ENCODE measurements around the gene CDKN2B-AS1. TPM values are rescaled to one million over a fixed set of nuclear protein-coding genes. Genes with fewer than 3 reads are reported as not detected.

The CDKN2B-AS1 gene
- total RNA-seq, 4 donors from 2014 or later = 0.72 to 0.93 TPM; not detected in 2

DNA sequence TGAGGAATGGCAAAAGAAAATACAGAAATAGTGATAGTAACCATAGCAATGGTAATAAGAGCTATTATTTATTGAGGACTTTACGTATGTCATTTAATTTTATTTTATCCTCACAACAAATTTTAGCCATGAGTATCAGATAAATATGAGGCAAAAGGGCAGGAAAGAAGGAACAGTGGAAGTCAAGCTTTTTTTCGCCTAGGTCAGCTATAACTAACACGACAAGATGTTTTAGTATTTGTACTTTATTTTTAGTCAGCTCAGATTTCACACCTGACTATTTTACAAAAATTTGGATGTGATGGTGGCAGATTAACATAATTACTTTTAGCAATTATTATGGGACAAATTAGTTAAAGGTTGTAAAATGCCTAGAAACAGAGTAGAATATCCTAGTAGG lies 49.3 kb downstream of the CDKN2B-AS1 start:
- TF ChIP-seq, protein P1, sequence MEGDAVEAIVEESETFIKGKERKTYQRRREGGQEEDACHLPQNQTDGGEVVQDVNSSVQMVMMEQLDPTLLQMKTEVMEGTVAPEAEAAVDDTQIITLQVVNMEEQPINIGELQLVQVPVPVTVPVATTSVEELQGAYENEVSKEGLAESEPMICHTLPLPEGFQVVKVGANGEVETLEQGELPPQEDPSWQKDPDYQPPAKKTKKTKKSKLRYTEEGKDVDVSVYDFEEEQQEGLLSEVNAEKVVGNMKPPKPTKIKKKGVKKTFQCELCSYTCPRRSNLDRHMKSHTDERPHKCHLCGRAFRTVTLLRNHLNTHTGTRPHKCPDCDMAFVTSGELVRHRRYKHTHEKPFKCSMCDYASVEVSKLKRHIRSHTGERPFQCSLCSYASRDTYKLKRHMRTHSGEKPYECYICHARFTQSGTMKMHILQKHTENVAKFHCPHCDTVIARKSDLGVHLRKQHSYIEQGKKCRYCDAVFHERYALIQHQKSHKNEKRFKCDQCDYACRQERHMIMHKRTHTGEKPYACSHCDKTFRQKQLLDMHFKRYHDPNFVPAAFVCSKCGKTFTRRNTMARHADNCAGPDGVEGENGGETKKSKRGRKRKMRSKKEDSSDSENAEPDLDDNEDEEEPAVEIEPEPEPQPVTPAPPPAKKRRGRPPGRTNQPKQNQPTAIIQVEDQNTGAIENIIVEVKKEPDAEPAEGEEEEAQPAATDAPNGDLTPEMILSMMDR (IDR thresholded peaks at IDR 0.05) = no peak
- DNase-seq (ENCODE audit: low spot score) = no peak
- no peak for ATAC-seq (ENCODE audit: low FRiP score)

DNA sequence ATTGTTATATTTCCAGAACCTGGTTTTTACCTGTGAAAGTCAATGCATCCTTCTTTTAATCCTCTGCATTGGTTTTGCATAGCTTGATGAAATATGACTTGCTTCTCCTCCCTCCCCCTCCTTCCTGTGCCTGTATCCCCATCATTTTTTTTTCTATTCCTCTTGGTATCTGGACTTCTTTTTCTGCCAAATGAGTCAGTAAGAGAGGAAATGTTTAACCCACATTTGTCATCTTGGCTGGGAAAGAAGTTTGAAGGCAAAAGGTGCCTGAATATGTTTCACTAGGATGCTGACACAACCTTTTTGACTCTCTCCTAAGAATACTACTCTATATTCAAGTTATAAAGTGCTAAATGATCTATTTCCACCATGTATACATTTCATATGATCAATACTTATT lies 50.0 kb downstream of the CDKN2B-AS1 start:
- DNase-seq (ENCODE audit: low spot score) = no peak
- ATAC-seq (ENCODE audit: low FRiP score) = peak; percentile 45
- TF ChIP-seq, protein P1 (IDR thresholded peaks at IDR 0.05) = no peak

DNA sequence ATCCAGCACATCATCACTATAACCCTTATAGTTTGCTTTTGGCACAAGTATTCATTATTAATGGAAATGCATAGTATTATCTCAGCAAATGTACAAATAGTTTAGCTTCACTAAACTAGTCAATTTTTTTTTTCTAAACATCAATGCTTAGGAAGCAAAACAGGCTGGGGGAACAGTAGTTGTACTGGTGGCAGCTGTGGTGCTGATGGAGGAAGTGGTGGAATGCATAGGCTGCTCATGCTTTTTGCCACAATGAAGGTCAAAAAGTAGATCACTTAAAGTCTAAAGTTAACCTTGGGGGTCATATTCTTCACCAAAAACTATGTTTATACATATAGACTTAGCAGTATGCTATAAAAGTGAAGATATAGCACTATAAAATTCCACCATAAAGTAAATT lies 50.8 kb downstream of the CDKN2B-AS1 start:
- DNase-seq (ENCODE audit: low spot score) (no peak), ATAC-seq (ENCODE audit: low FRiP score) (no peak)
- TF ChIP-seq, protein P1 (IDR thresholded peaks at IDR 0.05) = no peak

DNA sequence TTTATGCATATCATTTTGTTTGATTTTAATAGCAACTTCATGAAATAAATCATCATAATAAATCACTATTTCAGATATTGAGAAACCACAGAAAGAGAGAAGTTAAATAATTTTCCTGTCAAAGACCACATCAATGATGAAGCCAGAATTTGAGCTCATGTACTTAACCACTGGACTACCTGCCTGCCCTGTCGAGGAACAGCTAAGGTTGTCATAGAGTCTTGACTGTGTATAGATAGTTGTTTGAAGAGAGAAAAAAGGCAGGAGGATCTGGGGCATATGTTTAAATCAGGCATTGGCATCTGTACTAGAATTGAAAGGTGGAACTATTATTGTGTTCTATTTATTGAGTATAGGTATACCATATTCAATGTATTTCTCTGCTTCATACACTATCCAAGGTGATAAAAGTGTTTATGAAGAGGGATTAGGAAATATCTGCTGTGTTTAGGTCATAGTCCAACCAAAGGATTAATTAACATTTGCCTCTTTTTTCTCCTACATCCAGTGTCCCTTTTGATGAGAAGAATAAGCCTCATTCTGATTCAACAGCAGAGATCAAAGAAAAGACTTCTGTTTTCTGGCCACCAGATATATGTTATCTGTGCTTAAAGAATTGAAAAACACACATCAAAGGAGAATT lies 51.8 kb downstream of the CDKN2B-AS1 start:
- DNase-seq (ENCODE audit: low spot score) = no peak
- TF ChIP-seq, protein P1 (IDR thresholded peaks at IDR 0.05) = no peak
- no peak for ATAC-seq (ENCODE audit: low FRiP score)

DNA sequence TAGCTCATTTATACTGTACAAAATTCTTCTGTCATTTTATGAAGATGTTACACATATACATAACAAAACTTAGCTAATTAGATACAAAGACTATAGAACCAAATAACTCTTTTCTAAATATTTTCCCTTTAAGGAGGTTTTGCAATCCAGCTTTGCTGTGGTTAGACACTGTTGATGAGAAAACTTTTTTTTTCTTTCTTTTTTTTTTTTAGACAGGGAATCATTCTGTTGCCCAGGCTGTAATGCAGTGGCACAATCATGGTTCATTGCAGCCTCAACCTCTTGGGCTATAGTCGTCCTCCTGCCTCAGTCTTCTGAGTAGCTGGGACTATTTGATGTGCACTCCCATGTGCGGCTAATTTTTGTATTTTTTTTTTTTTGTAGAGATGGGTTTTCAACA lies 53.0 kb downstream of the CDKN2B-AS1 start:
- DNase-seq (ENCODE audit: low spot score) = no peak
- ATAC-seq (ENCODE audit: low FRiP score) = no peak
- TF ChIP-seq, protein P1 (IDR thresholded peaks at IDR 0.05) = no peak

DNA sequence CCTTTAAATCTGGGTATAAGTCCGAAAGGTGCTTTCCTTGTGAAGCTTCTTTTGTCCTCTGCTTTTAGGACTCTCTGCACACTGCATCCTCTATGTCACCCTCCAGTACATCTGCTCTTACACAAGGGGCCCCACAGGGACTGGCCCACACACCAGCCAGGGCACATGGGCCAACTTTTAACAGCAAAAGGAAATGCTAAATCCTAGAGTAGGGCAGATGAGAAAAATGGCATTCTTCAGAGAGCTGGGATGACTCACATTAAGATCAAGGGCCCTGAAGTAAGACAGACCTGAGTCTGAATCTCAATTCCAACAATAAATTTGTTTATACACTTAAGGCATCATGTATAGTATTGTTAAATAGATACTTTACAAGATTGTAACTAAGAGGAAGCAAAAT lies 54.8 kb downstream of the CDKN2B-AS1 start:
- TF ChIP-seq, protein P1 (IDR thresholded peaks at IDR 0.05) = no peak
- ATAC-seq (ENCODE audit: low FRiP score) = no peak
- no peak for DNase-seq (ENCODE audit: low spot score)

DNA sequence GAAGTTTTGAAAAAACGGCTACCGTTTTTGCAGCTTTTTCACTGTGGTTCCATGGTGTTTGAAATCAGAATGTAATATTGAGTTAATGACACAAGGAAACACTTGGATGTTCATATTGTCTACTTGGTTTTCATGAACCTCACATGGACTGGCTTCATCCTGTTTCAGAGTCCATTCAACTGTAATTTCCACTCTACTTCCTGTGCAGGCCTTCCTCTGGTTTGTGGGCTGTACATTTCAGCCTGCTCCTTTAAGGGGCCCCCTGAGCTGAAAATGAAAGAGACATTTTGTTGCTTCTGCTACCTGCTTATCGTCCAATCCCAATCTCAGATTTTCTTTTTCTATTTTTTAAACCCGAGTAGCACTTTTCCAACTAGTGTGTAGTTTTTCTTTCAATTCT lies 56.3 kb downstream of the CDKN2B-AS1 start:
- DNase-seq (ENCODE audit: low spot score) = no peak
- TF ChIP-seq, protein P1 (IDR thresholded peaks at IDR 0.05) = no peak
- ATAC-seq (ENCODE audit: low FRiP score) = no peak

All from omental fat pad (tissue), 4 donors.